Small intestine (tissue), 7 donors: Measurements from ENCODE around the gene ARPC4. TPM values are rescaled to one million over a fixed set of nuclear protein-coding genes. Genes with fewer than 3 reads are reported as not detected.

Experiments
- DNase-seq, 2 donors: peaks; one replicate each; pipeline versions ENCODE4 v3.0.0 to v3.0.0-alpha.2; 2013
- FAIRE-seq: peaks from 2 replicates; lab custom pipeline; 2012; peaks lifted over from hg19 to GRCh38; lab: Jason Lieb, UNC
- H3K27ac ChIP-seq, 3 donors: one replicate each; pipeline ENCODE4 v1.5.1; 2013; ENCODE audit warnings: low read length in 2 of 3, mild to moderate bottlenecking in 2 of 3, control low read depth in 1 of 3, inconsistent platforms in 1 of 3, low read depth in 1 of 3, moderate library complexity in 1 of 3
- H3K27me3 ChIP-seq, 3 donors: one replicate each; pipeline ENCODE4 v1.6.1; 2013; ENCODE audit warnings: low read length in 3 of 3, inconsistent platforms in 1 of 3; ENCODE audit not compliant: control insufficient read depth in 3 of 3, insufficient read depth in 3 of 3
- H3K36me3 ChIP-seq, 3 donors: one replicate each; pipeline ENCODE4 v1.6.1; 2013; ENCODE audit warnings: low read length in 3 of 3, inconsistent platforms in 1 of 3, low read depth in 1 of 3, mild to moderate bottlenecking in 1 of 3, moderate library complexity in 1 of 3; ENCODE audit not compliant: control insufficient read depth in 3 of 3, insufficient read depth in 2 of 3
- H3K4me1 ChIP-seq, 3 donors: one replicate each; pipeline ENCODE4 v1.6.1; 2013; ENCODE audit warnings: low read length in 2 of 3, inconsistent platforms in 1 of 3, low read depth in 1 of 3, mild to moderate bottlenecking in 1 of 3, moderate library complexity in 1 of 3; ENCODE audit not compliant: control insufficient read depth in 3 of 3, insufficient read depth in 2 of 3
- H3K4me3 ChIP-seq, 3 donors: one replicate each; pipeline ENCODE4 v1.5.1; 2013; ENCODE audit warnings: low read length in 3 of 3, control low read depth in 1 of 3, inconsistent platforms in 1 of 3, low read depth in 1 of 3, mild to moderate bottlenecking in 1 of 3, moderate library complexity in 1 of 3
- H3K9me3 ChIP-seq, 2 donors: one replicate each; pipeline ENCODE4 v1.6.1; 2013; ENCODE audit warnings: low read depth in 1 of 2, low read length in 1 of 2; ENCODE audit not compliant: control insufficient read depth in 2 of 2, insufficient read depth in 1 of 2
- WGBS, 3 donors: extraction: QIAGEN DNeasy Blood & Tissue Kit; methylation state at CpG; one replicate each; pipeline ENCODE4 v1.1.7; 2013; 5-methylcytosine and 5-hydroxymethylcytosine counted together
- polyA plus RNA-seq, 4 donors: library from polyadenylated mRNA; stranded (reverse) in 3 of 4; unstranded in 1 of 4; fragments of 200-250 nt in 3 of 4; fragments of 120-200 nt in 1 of 4; gene quantifications; one replicate each; pipeline versions ENCODE4 v1.2.1 to v1.2.3, GENCODE V29; 2013
- donor health status: healthy with polysubstance abuse.
- donor health status: control.
- donor health status: control.
- donor health status: Bipolar disorder and iron deficiency.
- donor health status: healthy.

The ARPC4 gene
- polyA plus RNA-seq, 4 donors, result 143 to 178 (median 161) TPM

GRCh38 chr3:9749296-9749644, 43.6 kb upstream of the ARPC4 start:
- H3K4me1 ChIP-seq, result peaks cover 0 to 15% (median 3%) of the 10 kb centered on the region in 3 donors
- H3K27ac ChIP-seq, result peak overlapping the region; percentile 72 to 89 (median 84)
- no peaks in the 10 kb centered on the region for H3K9me3 ChIP-seq
- WGBS, 3 donors, result 1 to 10% (median 8%) methylated on average over 19 of the region's 19 CpGs
- H3K27me3 ChIP-seq, result no peaks in the 10 kb centered on the region
- peak overlapping the region; percentile 37 to 72 (median 60) for H3K4me3 ChIP-seq
- DNase-seq (no peak), FAIRE-seq (no peak)
- peaks cover 11 to 66% (median 15%) of the 10 kb centered on the region in 3 donors for H3K36me3 ChIP-seq

DNA sequence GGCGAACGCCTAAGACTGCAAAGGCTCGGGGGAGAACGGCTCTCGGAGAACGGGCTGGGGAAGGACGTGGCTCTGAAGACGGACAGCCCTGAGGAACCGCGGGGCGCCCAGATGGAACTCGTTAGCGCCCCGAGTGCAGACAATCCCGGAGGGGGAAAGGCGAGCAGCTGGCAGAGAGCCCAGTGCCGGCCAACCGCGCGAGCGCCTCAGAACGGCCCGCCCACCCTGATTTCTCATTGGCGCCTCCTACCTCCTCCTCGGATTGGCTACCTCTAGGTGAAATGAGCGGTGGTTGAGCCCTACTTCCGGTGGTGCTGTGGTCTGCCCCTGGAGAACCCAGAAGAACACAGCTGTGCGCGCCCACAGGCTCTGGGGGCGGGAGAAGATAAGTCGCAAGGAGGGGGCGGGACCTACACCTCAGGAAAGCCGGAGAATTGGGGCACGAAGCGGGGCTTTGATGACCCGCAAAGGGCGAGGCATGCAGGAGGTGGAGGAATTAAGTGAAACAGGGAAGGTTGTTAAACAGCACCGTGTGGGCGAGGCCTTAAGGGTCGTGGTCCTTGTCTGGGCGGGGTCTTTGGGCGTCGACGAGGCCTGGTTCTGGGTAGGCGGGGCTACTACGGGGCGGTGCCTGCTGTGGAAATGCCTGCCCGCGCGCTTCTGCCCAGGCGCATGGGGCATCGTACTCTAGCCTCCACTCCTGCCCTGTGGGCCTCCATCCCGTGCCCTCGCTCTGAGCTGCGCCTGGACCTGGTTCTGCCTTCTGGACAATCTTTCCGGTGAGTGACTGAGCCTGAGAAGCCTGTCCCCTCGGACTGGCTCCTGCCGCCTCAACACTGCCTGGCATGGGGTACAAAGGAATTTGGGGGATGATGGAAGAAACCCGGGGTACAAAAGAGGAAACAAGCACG, 43.0 kb upstream of the ARPC4 start, which contains the start of gene OGG1:
Gene OGG1, plus strand, starts transcription at position 308 of the 911 bp plus-strand sequence. Its CDS starts 335 bp downstream, at position 643.
- H3K36me3 ChIP-seq, result peaks cover 12 to 66% (median 14%) of the 10 kb centered on the region in 3 donors

DNA sequence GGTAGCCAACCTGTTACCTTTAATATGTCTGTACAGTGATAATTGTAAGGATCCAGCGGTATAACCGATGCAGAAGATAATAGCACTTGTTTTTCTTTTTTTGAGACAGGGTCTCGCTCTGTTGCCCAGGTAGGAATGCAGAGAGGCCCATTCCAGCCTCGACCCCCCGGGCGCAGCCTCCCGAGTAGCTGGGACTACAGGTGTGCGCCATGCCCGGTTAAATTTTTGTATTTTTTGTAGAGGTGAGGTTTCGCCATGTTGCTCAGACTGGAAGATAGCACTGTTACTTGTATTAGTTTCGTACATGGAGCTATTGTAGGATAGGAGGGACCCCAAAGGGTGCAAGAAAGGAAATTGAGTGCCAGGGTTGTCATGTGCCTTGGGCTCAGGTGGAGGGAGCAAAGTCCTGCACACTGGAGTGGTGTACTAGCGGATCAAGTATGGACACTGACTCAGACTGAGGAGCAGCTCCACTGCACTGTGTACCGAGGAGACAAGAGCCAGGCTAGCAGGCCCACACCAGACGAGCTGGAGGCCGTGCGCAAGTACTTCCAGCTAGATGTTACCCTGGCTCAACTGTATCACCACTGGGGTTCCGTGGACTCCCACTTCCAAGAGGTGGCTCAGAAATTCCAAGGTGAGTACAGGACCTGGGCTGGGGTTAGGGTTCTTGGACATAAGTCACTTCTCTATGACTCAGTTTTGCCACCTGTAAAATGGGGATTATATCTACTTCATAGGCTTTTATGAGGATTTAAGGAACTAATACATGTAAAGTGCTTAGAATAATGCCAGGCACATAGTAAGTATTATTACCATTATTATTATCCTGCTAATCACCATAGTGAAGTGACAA, 42.1 kb upstream of the ARPC4 start:
- Histone ChIP-seq H3K36me3 (peaks cover 9 to 65% (median 10%) of the 10 kb centered on the region in 3 donors), H3K9me3 (no peaks in the 10 kb centered on the region), H3K4me1 (peaks cover 0 to 15% (median 3%) of the 10 kb centered on the region in 3 donors), H3K27ac (peak overlapping the region; percentile 72 to 92 (median 89)), H3K27me3 (no peaks in the 10 kb centered on the region), H3K4me3 (peak overlapping the region; percentile 17 to 72 (median 60))
- FAIRE-seq, result no peak
- DNase-seq, result peak; percentile 87 to 90
- WGBS, 3 donors, result 17 to 29% (median 18%) methylated on average over 17 of the region's 17 CpGs

More for the DNA sequence above, 43.0 kb upstream of the ARPC4 start, which contains the start of gene OGG1:
- Histone ChIP-seq H3K9me3 (no peaks in the 10 kb centered on the region), H3K27ac (peak within 1 kb of the TSS; percentile 72 to 92 (median 89)), H3K27me3 (no peaks in the 10 kb centered on the region), H3K4me1 (peaks cover 0 to 15% (median 3%) of the 10 kb centered on the region in 3 donors), H3K4me3 (peak within 1 kb of the TSS; percentile 37 to 72 (median 60))
- DNase-seq (peak; percentile 99), FAIRE-seq (no peak)
- WGBS, 3 donors, result 0 to 1% (median 0%) methylated on average over 57 to 60 of the region's 60 CpGs

GRCh38 chr3:9754678-9755077, 38.2 kb upstream of the ARPC4 start:
- H3K27me3 ChIP-seq, result no peaks in the 10 kb centered on the region
- peaks cover 16 to 75% (median 18%) of the 10 kb centered on the region in 3 donors for H3K36me3 ChIP-seq
- FAIRE-seq (no peak), DNase-seq (no peak)
- H3K4me3 ChIP-seq, result no peak overlapping the region
- peak overlapping the region in 1 of 3 donors; percentile 11 for H3K27ac ChIP-seq
- peaks cover 0 to 3% (median 3%) of the 10 kb centered on the region in 3 donors for H3K4me1 ChIP-seq
- WGBS, 3 donors, result 73 to 83% (median 81%) methylated on average over 8 of the region's 8 CpGs
- H3K9me3 ChIP-seq, result no peaks in the 10 kb centered on the region

DNA sequence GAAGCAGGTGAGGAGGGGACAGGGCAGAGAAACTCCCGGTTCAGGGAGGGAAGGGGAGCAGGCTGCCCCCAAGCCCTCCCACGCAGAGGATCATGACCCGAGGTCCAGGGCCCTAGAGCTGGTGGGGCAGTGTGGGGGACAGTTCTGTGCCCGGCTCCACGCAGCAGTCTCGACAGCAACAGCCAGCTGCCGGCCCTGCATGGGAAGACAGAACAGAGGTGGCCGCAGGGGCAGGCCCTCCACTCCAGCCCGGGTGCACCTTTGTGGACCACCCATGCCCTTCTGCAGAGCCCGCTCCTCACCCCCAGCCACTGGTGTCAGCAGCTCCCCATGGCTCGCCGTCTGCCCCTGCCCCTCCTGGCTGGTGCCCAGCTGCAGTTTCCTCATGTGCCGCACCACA, 35.5 kb upstream of the ARPC4 start:
- Histone ChIP-seq H3K4me3 (no peak overlapping the region), H3K9me3 (no peaks in the 10 kb centered on the region), H3K27me3 (no peaks in the 10 kb centered on the region), H3K36me3 (peaks cover 18 to 84% (median 19%) of the 10 kb centered on the region in 3 donors), H3K27ac (no peak overlapping the region), H3K4me1 (no peaks in the 10 kb centered on the region)
- DNase-seq, result no peak
- WGBS, 3 donors, result 89 to 96% (median 92%) methylated on average over 11 to 13 of the region's 13 CpGs
- no peak for FAIRE-seq

- no peak overlapping the region for H3K4me3 ChIP-seq
- no peaks in the 10 kb centered on the region for H3K27me3 ChIP-seq
- H3K36me3 ChIP-seq, result peaks cover 13 to 83% (median 14%) of the 10 kb centered on the region in 3 donors
- no peaks in the 10 kb centered on the region for H3K9me3 ChIP-seq
- DNase-seq (no peak), FAIRE-seq (no peak)
- 95 to 98% (median 96%) methylated on average over 10 of the region's 10 CpGs for WGBS, 3 donors
- H3K27ac ChIP-seq, result no peak overlapping the region
- H3K4me1 ChIP-seq, result no peaks in the 10 kb centered on the region
Measured at GRCh38 chr3:9760779-9761505, 31.9 kb upstream of the ARPC4 start.

GRCh38 chr3:9761919-9762318, 31.0 kb upstream of the ARPC4 start:
- Histone ChIP-seq H3K36me3 (peaks cover 9 to 76% (median 11%) of the 10 kb centered on the region in 3 donors), H3K4me1 (no peaks in the 10 kb centered on the region), H3K27me3 (no peaks in the 10 kb centered on the region), H3K27ac (no peak overlapping the region), H3K9me3 (no peaks in the 10 kb centered on the region), H3K4me3 (no peak overlapping the region)
- WGBS, 3 donors, result 90 to 95% (median 91%) methylated on average over 5 of the region's 5 CpGs
- FAIRE-seq (no peak), DNase-seq (no peak)
